IPS-18c (cell line): Measurements from ENCODE around the gene FBXO34.
A peak's percentile ranks its signal among the peaks of the same experiment; 100 is the strongest.

Experiments
- H3K4me3 ChIP-seq: 2 replicates; pipeline ENCODE4 v1.7.0; 2013; ENCODE audit warnings: low read depth, mild to moderate bottlenecking, low read length, moderate library complexity; ENCODE audit not compliant: insufficient read depth
- H3K9me3 ChIP-seq: one replicate; pipeline ENCODE4 v1.6.1; 2013; ENCODE audit warnings: mild to moderate bottlenecking, low read length, moderate library complexity; ENCODE audit not compliant: control insufficient read depth, insufficient read depth

Gene FBXO34, protein sequence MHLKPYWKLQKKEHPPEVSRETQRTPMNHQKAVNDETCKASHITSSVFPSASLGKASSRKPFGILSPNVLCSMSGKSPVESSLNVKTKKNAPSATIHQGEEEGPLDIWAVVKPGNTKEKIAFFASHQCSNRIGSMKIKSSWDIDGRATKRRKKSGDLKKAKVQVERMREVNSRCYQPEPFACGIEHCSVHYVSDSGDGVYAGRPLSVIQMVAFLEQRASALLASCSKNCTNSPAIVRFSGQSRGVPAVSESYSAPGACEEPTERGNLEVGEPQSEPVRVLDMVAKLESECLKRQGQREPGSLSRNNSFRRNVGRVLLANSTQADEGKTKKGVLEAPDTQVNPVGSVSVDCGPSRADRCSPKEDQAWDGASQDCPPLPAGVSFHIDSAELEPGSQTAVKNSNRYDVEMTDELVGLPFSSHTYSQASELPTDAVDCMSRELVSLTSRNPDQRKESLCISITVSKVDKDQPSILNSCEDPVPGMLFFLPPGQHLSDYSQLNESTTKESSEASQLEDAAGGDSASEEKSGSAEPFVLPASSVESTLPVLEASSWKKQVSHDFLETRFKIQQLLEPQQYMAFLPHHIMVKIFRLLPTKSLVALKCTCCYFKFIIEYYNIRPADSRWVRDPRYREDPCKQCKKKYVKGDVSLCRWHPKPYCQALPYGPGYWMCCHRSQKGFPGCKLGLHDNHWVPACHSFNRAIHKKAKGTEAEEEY

DNA sequence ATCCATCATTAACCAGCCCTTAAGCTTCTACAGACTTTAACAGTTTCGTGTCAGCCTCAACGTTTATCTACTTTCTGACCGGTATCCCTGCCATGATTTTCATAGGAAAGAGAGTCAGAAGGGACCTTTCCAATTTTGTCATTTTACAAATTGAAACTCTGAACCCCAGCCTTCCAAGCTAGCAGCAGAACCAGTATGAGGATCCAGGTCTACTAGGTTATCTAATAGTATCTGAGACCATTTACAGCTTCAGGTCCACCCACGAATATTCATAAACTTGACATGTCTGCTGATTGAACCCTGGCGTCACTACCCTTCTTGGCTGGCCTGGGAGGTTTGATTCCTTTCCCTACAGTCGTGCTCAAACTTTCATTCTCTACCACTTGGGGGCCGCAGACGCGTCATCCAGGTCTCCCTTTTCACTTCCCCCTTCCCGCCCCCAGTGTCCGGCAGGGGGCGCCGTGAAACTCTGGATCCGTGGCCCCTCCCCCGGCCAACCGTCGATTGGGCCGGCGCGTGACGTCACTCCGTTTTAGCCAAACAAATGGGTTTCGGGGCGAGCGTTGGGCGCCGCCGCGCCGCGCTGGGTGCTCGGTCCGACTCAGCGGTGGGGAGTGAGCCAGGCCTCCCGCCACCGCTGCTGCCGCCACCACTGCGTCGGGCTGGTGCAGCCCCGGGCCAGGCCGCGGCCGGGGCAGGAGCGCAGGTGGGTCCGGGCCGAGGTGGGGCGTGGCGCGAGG, at the start of gene FBXO34:
TSS of gene FBXO34 (plus strand) at position 590 of the 740 bp plus-strand sequence. CDS start 78,970 bp downstream, outside the sequence.
- no peaks in the 10 kb centered on the region for H3K9me3 ChIP-seq
- peak within 1 kb of the TSS; percentile 86 for H3K4me3 ChIP-seq

DNA sequence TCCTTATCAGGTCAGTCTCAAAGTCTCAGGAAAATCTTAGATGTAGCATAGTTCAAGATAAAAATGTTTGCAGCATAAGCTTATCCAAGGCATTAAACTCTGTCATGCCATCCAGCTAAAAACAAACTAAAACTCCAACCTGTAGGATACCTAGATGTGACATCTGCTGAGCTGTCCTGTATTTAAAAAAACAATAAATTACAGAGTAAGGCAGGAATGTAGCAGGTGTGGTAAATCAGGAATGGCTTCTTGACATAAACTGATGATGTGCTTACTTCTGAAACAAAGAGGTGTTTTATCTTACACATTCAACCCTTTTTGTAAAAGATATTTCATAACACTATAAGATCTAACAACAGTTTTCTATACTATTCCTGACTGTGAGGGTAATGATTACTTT, 49.3 kb upstream of the FBXO34 start:
- no peaks in the 10 kb centered on the region for H3K9me3 ChIP-seq
- no peak overlapping the region for H3K4me3 ChIP-seq

DNA sequence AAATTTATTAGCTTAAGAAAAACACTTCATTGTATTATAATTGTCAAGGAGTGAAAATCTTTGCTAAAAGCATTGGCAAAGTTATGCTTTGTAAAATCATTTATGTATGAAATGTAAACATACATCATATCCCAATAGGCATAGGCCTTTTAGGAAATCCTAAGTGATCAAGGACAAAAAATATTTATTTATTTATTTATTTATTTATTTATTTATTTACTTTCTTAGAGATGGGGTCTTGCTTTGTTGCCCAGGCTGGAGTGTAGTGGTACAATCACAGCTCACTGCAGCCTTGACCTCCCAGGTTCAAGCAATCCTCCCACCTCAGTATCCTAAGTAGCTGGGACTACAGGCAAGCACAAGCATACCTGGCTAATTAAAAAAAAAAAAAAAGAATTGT, 47.9 kb upstream of the FBXO34 start:
- Histone ChIP-seq H3K4me3 (no peak overlapping the region), H3K9me3 (no peaks in the 10 kb centered on the region)

DNA sequence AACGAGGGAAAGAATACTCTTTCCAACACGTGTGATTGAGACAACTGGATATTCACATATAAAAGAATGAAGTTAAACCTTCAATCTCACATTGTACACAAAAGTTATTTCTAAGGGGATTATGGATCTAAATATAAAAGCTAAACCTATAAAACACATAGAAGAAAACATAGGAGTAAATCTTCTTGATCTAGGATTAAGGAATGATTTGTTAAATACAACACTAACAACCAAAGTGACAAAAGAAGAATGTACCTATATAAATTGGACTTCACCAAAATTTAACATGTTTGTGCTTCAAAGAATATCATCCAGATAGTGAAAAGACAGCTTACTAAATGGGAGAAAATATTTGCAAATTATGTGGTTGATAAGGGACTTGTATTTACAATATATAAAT, 43.0 kb upstream of the FBXO34 start:
- H3K4me3 ChIP-seq = no peak overlapping the region
- no peaks in the 10 kb centered on the region for H3K9me3 ChIP-seq

DNA sequence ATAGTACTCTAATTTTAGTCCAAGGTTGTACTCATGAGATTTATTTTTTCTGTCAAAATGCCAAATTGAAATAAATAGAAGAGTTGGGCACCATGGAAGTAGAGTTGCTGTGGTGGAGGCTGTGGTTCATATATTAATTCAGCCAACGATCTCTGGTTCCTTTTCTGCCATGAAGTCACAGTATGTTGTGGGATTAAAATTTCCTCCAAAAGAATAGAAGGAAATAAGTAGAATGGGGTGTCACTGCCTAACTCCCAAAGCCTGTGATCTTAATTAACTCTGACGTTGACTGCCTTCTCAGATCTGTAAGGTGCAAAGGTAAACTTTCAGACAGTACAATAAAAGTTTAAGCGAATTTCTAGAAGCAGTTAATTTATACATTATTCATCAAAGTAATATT, 37.6 kb upstream of the FBXO34 start:
- no peak overlapping the region for H3K4me3 ChIP-seq
- no peaks in the 10 kb centered on the region for H3K9me3 ChIP-seq

DNA sequence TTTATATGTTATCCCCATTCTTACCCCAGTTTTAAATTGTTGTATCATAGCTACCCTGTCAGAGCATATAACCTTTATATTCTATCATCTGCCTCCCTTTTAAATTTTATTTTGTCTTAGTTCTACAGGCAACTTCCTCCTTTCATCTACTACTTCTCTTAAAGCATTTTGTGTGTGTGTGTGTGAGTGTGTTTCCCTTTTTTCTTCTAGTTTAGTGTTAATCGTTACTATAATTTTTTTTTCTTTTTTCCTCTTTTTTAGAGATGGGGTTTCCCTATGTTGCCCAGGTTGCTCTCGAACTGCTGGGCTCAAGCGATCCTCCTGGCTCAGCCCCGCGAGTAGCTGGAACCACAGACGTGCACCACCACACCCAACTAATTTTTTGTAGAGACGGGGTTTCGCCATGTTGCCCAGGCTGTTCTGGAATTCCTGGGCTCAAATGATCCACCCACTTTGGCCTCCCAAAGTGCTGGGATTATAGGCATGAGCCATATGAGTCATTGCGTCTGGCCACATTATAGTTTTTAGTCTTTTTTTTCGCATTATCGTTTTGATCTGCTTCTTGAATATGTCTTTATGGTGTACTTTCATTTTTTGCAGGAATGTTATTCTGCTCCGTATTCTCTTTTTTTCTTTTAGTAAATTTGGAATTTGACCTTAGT, 33.1 kb upstream of the FBXO34 start:
- no peaks in the 10 kb centered on the region for H3K9me3 ChIP-seq
- H3K4me3 ChIP-seq = no peak overlapping the region

DNA sequence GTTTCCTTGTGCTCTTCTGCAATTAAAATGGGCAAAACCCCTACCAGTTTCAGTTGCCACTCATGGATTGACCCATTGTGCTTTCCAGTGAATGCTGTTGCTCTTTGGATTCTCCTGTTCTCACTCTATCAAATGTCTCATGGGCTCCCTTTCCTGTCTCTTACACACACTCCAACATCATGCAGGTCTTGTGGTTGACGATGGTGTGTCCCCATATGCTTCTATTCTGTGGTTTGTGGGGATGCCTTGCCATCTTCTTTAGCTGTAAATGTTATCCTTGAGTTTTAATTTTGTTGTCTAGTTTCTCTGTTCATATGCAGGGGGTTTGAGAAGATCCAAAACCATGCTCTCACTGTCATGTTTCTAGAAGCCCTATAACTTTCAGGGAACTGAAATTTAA, 31.9 kb upstream of the FBXO34 start:
- no peaks in the 10 kb centered on the region for H3K9me3 ChIP-seq
- no peak overlapping the region for H3K4me3 ChIP-seq

DNA sequence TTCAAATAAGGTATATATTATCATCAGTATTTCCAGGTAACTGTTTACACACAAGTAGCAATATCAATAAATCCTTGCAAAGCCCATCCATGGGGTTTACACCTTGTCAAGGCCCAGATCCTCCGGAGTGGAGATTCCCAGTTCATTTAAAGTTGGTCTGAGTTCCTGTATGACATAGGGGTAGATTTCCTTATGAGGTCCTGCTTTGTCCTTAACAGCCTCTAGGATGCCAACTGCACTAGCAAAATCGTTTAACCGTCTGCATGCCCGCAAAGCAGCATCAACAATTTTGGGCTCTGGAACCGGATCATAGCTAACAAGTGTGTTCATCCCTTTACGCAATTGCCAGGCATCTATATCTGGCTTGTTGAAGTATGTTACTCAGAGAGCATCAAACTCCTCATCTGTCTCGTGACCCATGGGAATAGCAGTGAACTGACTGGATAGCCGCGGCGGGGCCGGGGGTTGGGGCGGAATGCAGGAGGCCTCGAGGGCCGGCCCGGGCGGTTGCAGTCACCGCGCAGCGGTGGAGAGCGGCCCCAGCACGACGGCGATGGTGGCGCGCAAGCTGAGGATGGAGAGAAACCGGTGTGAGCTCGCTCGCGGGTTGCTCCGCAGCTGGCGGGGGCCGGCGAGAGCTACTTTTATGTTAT, 30.6 kb upstream of the FBXO34 start:
- no peak overlapping the region; the same call in 1 of the 2 replicates for H3K4me3 ChIP-seq
- H3K9me3 ChIP-seq = no peaks in the 10 kb centered on the region

DNA sequence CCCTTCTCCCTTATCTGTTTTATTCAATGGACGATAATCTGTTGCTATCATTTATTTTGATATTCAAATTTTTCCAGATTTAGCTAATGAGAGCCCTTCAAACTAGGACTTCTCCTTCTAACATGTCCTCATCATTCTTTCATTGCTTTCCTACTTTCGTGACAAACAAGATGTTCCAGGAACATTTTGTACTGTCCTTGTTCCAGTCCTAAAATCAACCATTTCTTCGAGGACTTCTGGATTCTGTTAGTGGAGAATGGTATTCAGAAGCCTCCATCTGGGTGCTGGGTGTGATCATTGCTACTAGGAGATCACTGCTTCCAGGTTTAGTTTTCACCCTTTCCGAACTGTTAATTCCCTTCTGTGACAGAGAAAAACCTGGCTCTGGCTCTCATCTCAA, 29.5 kb upstream of the FBXO34 start:
- no peaks in the 10 kb centered on the region for H3K9me3 ChIP-seq
- H3K4me3 ChIP-seq = no peak overlapping the region

DNA sequence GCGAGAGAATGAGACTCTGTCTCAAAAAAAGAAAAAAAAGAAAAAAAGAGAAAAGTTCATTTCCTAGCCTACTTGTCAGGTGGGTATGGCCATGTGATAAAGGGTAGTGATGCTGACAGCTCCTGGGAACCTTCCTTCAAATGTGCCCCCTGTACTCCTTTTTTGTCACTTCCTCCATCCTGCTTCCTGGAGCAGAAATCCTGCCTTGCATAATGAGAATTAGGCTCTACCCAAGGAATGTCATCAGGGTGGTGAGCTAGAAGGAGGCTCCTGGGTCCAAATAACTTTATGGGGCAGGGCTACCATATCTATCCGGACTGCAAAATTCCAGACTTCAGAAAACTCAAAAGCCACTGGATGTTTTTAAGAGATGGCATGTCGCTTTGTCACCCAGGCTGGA, 27.8 kb upstream of the FBXO34 start:
- Histone ChIP-seq H3K4me3 (no peak overlapping the region), H3K9me3 (no peaks in the 10 kb centered on the region)

DNA sequence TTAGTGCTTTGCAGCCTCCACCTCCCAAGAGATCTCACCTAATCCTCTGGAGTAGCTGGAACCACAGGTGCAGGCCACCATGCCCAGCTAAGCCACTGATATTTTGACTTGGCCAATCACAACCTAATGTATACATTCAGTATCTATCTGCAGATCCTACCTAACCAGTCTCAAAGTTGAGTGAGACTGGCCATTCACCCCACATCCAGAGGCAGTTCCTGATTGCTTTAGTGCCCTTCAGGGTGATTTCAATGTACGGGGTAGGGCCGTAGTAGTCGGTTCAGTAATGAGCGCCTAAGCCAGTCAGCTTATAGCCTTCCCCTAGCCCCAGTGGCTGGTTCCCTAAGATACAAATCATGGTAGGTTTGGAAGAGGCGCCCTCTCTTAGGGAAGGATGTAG, 27.4 kb upstream of the FBXO34 start:
- H3K9me3 ChIP-seq = no peaks in the 10 kb centered on the region
- no peak overlapping the region for H3K4me3 ChIP-seq

DNA sequence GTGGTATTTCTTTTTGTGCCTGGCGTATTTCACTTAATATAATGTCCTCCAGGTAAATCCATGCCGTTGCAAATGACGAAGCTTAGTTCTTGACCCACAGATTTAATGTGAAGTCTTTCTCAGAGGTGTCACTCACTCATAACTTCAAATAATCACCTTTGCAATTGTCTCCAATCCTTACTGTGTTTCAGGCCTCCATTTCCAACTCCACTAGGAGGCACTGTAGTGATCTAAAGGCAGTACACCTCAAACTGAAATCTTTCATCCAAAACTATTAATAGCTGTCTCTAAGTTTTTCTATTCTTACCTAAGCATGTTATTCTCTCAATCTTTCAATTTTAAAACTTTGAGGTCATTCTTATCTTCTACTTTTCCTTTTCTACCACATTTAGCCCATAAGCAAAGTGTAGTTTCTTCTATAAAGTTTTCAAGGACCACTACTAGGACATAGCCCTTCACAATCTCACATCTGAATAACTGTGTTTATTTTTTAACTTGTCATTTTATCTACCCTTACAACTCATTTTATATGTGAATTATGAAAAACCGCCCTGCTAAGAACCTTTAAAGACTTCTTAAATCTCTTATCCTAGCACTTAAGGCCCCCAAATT, 25.5 kb upstream of the FBXO34 start:
- no peaks in the 10 kb centered on the region for H3K9me3 ChIP-seq

DNA sequence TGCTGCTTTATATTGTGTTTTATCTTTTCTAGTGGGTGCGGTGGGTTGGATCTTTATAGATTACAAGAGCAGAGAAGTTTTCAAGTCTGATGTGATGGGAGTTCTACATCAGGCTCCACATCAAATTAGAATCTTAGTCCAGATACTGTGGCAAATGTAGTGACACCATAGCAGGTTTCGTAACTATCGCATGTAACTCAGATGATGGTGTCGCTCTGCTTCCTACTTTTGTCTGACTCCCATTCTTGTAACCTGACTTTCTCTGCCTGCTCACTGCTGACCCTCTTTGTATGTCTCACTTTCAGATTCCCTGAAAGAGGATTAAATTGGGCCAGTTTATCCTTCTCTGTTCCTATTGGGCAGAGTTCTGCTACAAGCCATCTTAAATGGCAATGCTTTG, 22.8 kb upstream of the FBXO34 start:
- no peak overlapping the region for H3K4me3 ChIP-seq
- H3K9me3 ChIP-seq = no peaks in the 10 kb centered on the region

More for the DNA sequence above, 25.5 kb upstream of the FBXO34 start:
- no peak overlapping the region for H3K4me3 ChIP-seq

DNA sequence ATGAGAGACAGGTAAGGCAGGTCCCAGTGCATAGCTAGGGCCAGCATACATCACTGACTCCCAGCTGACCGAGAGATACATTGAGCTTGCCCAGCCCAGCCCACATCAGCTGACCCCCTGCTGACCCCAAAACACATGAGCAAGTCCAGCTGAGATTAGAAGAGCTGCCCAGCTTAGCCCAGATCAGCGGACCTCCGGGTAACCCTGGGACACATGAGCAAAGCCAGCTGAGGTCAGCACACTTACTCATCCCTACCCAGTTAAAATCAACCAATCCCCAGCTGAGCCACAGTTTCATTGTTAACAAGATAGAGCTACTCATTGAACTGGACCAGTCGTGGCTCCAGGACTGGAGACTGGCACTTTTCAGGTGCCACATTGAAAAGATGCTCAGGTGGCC, 21.8 kb upstream of the FBXO34 start:
- Histone ChIP-seq H3K9me3 (no peaks in the 10 kb centered on the region), H3K4me3 (no peak overlapping the region)

DNA sequence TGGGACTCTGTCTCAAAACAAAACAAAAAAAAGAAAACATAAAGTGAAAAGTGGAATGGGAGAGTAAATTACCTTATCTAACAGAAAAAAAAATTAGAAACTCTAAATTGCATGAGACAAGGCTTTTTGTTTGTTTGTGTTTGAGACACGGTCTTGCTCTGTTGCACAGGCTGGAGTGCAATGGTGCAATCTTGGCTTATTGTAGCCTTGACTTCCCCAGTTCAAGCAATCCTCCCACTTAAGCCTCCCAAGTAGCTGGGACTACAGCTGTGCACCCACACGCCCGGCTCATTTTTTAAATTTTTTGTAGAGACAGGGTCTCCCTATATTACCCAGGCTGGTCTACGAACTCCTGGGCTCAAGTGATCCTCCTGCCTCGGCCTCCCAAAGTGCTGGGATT, 17.9 kb upstream of the FBXO34 start:
- H3K4me3 ChIP-seq = no peak overlapping the region
- no peaks in the 10 kb centered on the region for H3K9me3 ChIP-seq

DNA sequence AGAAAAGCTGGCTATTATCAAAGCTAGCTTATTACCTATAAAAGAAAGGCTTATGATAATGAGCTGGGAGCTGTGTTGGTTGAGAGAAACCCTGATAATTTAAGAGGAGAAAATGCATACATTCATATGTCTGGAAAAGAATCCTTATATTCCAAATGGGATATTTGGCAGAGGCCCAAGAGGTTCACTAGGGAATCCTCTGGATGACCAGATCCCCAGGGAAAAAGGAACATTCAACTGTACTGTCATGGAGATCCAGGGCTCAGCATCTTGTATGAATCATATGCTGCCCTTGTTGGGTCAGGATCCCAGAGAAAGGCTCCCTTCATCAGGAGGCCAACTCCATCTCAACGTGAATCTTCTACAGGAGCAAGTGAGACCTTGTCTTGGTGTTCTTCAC, 16.6 kb upstream of the FBXO34 start:
- no peaks in the 10 kb centered on the region for H3K9me3 ChIP-seq

DNA sequence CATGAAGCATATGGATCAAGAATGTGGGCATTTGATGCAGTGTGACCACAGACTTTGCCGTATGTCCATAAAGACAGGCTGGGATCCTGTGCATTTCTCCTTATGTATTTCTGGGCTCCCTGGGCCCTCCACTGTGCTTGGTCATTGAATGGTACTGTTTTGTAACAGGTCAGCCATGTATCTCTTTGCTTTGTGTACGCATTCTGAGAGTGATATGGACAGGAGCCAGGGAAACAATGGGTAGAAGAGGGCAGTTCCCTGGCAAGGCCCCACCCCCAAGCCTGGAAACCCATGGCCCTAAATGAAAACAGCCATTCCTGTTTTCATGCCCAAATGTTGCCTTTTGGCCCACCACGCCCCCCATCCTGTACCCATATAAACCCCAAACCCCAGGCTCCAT, 15.2 kb upstream of the FBXO34 start:
- H3K4me3 ChIP-seq = no peak overlapping the region
- no peaks in the 10 kb centered on the region for H3K9me3 ChIP-seq

More for the DNA sequence above, 16.6 kb upstream of the FBXO34 start:
- H3K4me3 ChIP-seq = no peak overlapping the region
